ENCODE measurements around the gene ELFN1. TPM values are rescaled to one million over a fixed set of nuclear protein-coding genes. Genes with fewer than 3 reads are reported as not detected.

The ELFN1 gene
- polyA plus RNA-seq, 1 of the 3 experiments (the other 2 are of a cell fraction) = 0.05 TPM

DNA sequence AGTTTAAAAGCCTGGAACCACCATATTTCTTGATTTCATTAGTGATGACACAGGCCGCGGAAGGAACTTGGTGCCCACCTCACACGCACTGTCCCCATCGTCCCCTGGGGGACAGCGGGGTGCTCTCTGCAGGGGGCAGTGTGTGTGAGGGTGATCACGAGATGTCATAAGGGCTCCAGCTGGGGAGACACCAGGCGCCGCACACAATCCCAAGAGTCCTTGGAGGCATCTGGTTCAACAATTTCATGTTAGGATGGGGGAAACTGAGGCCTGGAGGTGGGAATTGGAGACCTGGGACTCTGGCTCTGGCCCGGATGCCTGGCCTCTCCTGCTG, 66.4 kb downstream of the ELFN1 start:
- Histone ChIP-seq H2AFZ (ENCODE audit: low read depth) (no peak overlapping the region), H3K4me1 (ENCODE audit: control insufficient read depth in 1 of 2, insufficient read depth in 2 of 2, low read depth in 1 of 2, low read length in 1 of 2) (peaks cover 0 to 33% of the 10 kb centered on the region in 2 experiments; a peak in 1 of 4 replicates), H4K20me1 (ENCODE audit: insufficient read depth) (no peaks in the 10 kb centered on the region), H3K9me3 (no peaks in the 10 kb centered on the region), H3K4me2 (no peak overlapping the region), H3K79me2 (ENCODE audit: insufficient read depth) (no peaks in the 10 kb centered on the region), H3K9me2 (no peaks in the 10 kb centered on the region), H3K27ac (ENCODE audit: low read depth in 2 of 2, low read length in 1 of 2) (no peak overlapping the region), H3K36me3 (replicated peaks in 1 of 2; ENCODE audit: control insufficient read depth in 1 of 2, insufficient read depth in 2 of 2, low read length in 1 of 2) (no peaks in the 10 kb centered on the region), H3K9ac (no peak overlapping the region), H3F3A (replicated peaks; ENCODE audit: insufficient read depth) (no peaks in the 10 kb centered on the region), H3K4me3 (ENCODE audit: low read depth in 2 of 2, low read length in 1 of 2) (no peak overlapping the region), H3K27me3 (ENCODE audit: insufficient read depth) (peaks cover 29% of the 10 kb centered on the region)
- no peak for TF ChIP-seq RAD21 (IDR thresholded peaks at IDR 0.05; ENCODE audit: low read length)
- TF ChIP-seq, protein P1, sequence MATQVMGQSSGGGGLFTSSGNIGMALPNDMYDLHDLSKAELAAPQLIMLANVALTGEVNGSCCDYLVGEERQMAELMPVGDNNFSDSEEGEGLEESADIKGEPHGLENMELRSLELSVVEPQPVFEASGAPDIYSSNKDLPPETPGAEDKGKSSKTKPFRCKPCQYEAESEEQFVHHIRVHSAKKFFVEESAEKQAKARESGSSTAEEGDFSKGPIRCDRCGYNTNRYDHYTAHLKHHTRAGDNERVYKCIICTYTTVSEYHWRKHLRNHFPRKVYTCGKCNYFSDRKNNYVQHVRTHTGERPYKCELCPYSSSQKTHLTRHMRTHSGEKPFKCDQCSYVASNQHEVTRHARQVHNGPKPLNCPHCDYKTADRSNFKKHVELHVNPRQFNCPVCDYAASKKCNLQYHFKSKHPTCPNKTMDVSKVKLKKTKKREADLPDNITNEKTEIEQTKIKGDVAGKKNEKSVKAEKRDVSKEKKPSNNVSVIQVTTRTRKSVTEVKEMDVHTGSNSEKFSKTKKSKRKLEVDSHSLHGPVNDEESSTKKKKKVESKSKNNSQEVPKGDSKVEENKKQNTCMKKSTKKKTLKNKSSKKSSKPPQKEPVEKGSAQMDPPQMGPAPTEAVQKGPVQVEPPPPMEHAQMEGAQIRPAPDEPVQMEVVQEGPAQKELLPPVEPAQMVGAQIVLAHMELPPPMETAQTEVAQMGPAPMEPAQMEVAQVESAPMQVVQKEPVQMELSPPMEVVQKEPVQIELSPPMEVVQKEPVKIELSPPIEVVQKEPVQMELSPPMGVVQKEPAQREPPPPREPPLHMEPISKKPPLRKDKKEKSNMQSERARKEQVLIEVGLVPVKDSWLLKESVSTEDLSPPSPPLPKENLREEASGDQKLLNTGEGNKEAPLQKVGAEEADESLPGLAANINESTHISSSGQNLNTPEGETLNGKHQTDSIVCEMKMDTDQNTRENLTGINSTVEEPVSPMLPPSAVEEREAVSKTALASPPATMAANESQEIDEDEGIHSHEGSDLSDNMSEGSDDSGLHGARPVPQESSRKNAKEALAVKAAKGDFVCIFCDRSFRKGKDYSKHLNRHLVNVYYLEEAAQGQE (IDR thresholded peaks at IDR 0.05; ENCODE audit: low read depth, low read length) = no peak
- TF ChIP-seq RCOR1 (IDR thresholded peaks at IDR 0.05; ENCODE audit: low read length) = no peak
- TF ChIP-seq EP300 (IDR thresholded peaks at IDR 0.05; ENCODE audit: borderline replicate concordance in 1 of 2, low read depth in 1 of 2, low read length in 1 of 2) = no peak
- no peak for DNase-seq
- ChIA-PET POLR2A (no interaction called here), CTCF (interaction anchor here (1.5 kb wide), 1 partner anchor 9 kb away, joined by 5 read pairs; no protein-coding TSS in a partner anchor)
- 92% methylated on average over 8 of the region's 9 CpGs for WGBS (ENCODE audit: low lambda C conversion rate)

DNA sequence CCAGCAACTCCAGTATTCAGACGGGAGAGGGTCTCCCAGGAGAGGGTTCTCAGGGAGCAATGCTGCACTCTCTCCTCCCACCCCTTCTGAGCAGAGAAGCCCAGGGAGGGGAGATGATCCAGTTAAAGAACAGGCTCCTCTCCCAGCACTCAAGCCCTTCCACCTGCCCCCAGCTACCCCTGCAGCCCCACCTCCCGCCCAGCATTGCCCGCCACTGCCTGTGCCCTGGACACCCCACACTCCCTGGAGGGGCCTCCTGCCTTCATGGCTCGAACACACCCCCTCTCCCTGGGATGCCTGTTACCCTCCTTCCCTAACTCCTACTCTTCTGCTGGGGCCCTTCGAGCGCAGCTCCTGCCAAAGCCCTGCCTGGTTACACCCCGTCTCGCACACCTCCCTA, 66.8 kb downstream of the ELFN1 start:
- Histone ChIP-seq H3F3A (replicated peaks; ENCODE audit: insufficient read depth) (no peaks in the 10 kb centered on the region), H4K20me1 (ENCODE audit: insufficient read depth) (no peaks in the 10 kb centered on the region)
- CTCF ChIA-PET = interaction anchor here (0.8 to 1.5 kb wide), 2 partner anchors 9 to 30 kb away, joined by 3 to 5 read pairs; no protein-coding TSS in a partner anchor
- TF ChIP-seq, protein P1 (IDR thresholded peaks at IDR 0.05; ENCODE audit: low read depth, low read length) = no peak
- TF ChIP-seq JUND (IDR thresholded peaks at IDR 0.05) (no peak), RFX5 (IDR thresholded peaks at IDR 0.05; ENCODE audit: low read length) (no peak), CHD2 (IDR thresholded peaks at IDR 0.05; ENCODE audit: low read length, partially characterized antibody) (no peak), TAF1 (IDR thresholded peaks at IDR 0.05; ENCODE audit: borderline replicate concordance, low read depth, low read length) (no peak), NFIC (IDR thresholded peaks at IDR 0.05; ENCODE audit: borderline replicate concordance) (no peak), FOXM1 (IDR thresholded peaks at IDR 0.05; ENCODE audit: low read depth) (no peak), SMC3 (IDR thresholded peaks at IDR 0.05; ENCODE audit: low read depth, low read length) (no peak), SIN3A (IDR thresholded peaks at IDR 0.05; ENCODE audit: borderline replicate concordance, low read depth, low read length) (no peak), EZH2phosphoT487 (IDR thresholded peaks at IDR 0.05; ENCODE audit: borderline replicate concordance, low read depth) (no peak), FOSL2 (IDR thresholded peaks at IDR 0.05; ENCODE audit: borderline replicate concordance, low read depth) (no peak), RCOR1 (IDR thresholded peaks at IDR 0.05; ENCODE audit: low read length) (no peak), GABPA (IDR thresholded peaks at IDR 0.05; ENCODE audit: low read depth) (no peak), MEF2A (IDR thresholded peaks at IDR 0.05; ENCODE audit: borderline replicate concordance, low read depth) (no peak)
- TF ChIP-seq, protein P2, sequence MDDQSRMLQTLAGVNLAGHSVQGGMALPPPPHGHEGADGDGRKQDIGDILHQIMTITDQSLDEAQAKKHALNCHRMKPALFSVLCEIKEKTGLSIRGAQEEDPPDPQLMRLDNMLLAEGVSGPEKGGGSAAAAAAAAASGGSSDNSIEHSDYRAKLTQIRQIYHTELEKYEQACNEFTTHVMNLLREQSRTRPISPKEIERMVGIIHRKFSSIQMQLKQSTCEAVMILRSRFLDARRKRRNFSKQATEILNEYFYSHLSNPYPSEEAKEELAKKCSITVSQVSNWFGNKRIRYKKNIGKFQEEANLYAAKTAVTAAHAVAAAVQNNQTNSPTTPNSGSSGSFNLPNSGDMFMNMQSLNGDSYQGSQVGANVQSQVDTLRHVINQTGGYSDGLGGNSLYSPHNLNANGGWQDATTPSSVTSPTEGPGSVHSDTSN (IDR thresholded peaks at IDR 0.05) = no peak
- TF ChIP-seq, protein P3, sequence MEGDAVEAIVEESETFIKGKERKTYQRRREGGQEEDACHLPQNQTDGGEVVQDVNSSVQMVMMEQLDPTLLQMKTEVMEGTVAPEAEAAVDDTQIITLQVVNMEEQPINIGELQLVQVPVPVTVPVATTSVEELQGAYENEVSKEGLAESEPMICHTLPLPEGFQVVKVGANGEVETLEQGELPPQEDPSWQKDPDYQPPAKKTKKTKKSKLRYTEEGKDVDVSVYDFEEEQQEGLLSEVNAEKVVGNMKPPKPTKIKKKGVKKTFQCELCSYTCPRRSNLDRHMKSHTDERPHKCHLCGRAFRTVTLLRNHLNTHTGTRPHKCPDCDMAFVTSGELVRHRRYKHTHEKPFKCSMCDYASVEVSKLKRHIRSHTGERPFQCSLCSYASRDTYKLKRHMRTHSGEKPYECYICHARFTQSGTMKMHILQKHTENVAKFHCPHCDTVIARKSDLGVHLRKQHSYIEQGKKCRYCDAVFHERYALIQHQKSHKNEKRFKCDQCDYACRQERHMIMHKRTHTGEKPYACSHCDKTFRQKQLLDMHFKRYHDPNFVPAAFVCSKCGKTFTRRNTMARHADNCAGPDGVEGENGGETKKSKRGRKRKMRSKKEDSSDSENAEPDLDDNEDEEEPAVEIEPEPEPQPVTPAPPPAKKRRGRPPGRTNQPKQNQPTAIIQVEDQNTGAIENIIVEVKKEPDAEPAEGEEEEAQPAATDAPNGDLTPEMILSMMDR (IDR thresholded peaks at IDR 0.05) = no peak

More for the DNA sequence above, 66.8 kb downstream of the ELFN1 start:
- H3K27me3 ChIP-seq (ENCODE audit: insufficient read depth) = peaks cover 29% of the 10 kb centered on the region
- no peak overlapping the region for H2AFZ ChIP-seq (ENCODE audit: low read depth)
- H3K4me2 ChIP-seq = no peak overlapping the region
- peaks cover 0 to 37% of the 10 kb centered on the region in 2 experiments; a peak in 1 of 4 replicates for H3K4me1 ChIP-seq (ENCODE audit: control insufficient read depth in 1 of 2, insufficient read depth in 2 of 2, low read depth in 1 of 2, low read length in 1 of 2)
- H3K36me3 ChIP-seq (replicated peaks in 1 of 2; ENCODE audit: control insufficient read depth in 1 of 2, insufficient read depth in 2 of 2, low read length in 1 of 2) = no peaks in the 10 kb centered on the region
- POLR2A ChIA-PET = no interaction called here
- no peak overlapping the region for H3K9ac ChIP-seq
- no peak overlapping the region for H3K27ac ChIP-seq (ENCODE audit: low read depth in 2 of 2, low read length in 1 of 2)
- DNase-seq = no peak
- H3K4me3 ChIP-seq (ENCODE audit: low read depth in 2 of 2, low read length in 1 of 2) = no peak overlapping the region
- no peaks in the 10 kb centered on the region for H3K79me2 ChIP-seq (ENCODE audit: insufficient read depth)
- no peaks in the 10 kb centered on the region for H3K9me2 ChIP-seq
- 53% methylated on average over 8 of the region's 8 CpGs for WGBS (ENCODE audit: low lambda C conversion rate)
- no peaks in the 10 kb centered on the region for H3K9me3 ChIP-seq
